Testis (tissue), 2 donors: ENCODE data around the gene SRSF11.

Experiments used
- CTCF ChIP-seq, 3 experiments: fragments of 450-650 bp in 2 of 3; fragments of 200-600 bp in 1 of 3; sonication (generic) in 1 of 3; IDR thresholded peaks; one replicate each; pipeline ENCODE4 v1.5.1; 2016 to 2019; ENCODE audit warnings: antibody characterized with exemption in 3 of 3, mild to moderate bottlenecking in 2 of 3, moderate library complexity in 1 of 3
- POLR2A ChIP-seq: fragments of 450-650 bp; IDR thresholded peaks from one replicate; pipeline ENCODE4 v1.6.1; 2017; ENCODE audit warnings: antibody characterized with exemption, mild to moderate bottlenecking, moderate library complexity

- TF ChIP-seq CTCF (IDR thresholded peaks at IDR 0.05) (no peak), POLR2A (no peak)
Observed at GRCh38 chr1:70207492-70207891, 13.7 kb upstream of the SRSF11 start.
